GM18526 (cell line): ENCODE results near the gene DENND5B.

ENCODE experiments used
- POLR2A ChIP-seq: IDR thresholded peaks from 3 replicates; pipeline ENCODE4 v1.6.1; 2011; ENCODE audit not compliant: insufficient read length; ENCODE audit errors: extremely low read depth

DENND5B gene

DNA sequence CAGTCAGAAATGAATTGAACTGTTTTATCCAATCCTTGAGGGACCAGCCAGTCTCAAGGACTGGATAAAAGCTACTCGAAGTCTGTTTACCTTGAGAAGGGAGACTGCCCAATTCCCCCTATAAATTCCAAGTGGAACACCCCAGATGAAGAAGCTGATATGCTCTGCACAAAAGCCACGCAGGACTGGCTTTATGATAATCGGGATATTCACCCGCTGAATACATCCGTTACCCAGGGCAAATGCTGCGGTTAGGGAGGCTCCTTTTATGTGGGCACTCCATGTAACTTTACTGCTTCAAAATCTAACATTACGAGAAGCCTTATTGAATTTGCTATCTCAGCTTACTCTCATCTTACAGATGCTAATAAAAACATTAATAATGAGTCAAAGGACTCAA, 119.1 kb downstream of the DENND5B start:
- TF ChIP-seq POLR2A = no peak

DNA sequence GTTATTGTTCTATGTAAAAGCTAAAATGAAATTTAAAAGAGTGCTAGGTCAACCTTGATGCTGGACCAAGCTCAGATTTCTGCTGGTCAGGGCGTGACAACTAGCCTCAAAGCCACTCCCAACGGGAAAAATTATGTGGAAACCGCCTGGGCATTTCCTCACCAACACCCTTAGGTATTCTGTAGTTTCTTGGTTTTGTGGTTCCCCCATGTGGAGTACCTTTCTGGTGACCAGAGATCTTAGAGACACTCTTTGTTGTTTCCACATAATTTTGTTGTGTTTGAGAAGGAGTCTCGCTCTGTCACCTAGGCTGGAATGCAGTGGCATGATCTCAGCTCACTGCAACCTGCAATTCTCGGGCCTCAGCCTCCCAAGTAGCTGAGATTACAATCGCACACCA, 119.9 kb downstream of the DENND5B start:
- TF ChIP-seq POLR2A = no peak

DNA sequence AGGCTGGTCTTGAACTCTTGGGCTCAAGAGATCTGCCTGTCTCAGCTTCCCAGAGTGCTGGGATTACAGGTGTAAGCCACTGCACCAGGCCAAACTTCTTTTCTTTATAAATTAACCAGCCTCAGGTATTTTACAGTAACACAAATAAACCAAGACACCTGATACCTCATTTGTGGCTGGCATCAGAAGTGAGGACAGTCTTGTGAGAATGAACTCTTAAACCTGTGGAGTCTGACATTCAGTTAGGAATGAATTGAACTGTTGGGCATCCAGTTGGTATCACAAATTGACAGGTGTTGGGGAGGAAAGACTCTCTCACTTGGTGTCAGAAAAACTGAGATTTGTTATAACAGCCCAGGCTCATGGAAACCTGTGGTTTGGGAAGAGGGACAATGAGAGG, 120.5 kb downstream of the DENND5B start:
- TF ChIP-seq POLR2A = no peak

DNA sequence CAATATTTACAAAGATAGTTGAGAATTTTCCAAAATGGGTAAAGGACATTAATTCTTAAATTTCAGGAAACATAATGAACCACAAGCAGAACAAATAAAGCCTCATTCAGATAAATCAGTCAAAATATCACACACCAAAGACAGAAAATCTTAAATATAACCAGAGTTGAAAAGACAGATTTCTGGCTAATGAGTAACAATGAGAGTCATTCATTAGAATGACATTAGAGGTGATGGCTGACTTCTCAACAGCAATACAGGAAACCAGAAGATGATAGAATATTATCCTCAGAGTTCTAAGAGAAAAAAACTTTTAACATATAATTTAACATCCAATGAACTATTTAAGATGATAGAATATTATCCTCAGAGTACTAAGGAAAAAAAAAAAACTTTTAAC, 124.2 kb downstream of the DENND5B start:
- no peak for TF ChIP-seq POLR2A

DNA sequence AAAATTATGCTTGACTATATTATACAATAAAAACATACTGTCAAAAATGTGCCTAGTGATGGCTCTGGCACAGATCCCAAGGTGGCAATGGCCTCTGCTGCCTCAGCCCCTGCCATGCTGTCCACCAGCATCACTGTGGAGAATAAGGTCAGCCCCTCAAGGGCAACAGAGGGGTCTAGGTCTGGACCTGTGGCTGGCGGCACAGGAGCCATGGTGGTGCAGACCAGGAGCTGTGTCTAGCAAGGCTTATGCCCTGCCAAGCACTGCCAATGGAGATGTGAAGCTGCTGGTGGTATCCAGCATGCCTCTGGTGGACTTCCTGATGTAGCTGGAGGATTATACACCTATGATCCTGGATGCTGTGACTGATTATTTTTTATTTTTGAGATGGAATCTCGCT, 125.9 kb downstream of the DENND5B start:
- no peak for TF ChIP-seq POLR2A

DNA sequence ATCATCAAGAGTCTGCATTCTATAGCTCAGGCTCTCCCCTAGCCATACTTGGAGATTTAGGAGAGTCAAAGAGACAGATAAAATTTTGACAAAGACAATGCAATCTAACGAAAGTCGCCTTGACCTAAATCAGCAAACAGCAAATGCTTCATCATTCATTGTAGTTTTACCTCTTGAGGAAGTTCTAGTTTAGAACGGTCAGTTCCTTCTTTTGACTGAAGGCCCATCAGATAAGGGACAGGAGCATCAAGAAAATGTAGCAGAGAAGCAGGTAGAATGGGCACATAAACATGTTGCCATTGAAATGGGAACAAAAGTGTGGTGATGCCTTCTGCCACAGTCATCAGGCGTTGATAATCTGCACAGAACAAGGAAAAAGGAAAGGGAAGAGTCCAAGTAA, 130.9 kb downstream of the DENND5B start:
- TF ChIP-seq POLR2A = no peak

DNA sequence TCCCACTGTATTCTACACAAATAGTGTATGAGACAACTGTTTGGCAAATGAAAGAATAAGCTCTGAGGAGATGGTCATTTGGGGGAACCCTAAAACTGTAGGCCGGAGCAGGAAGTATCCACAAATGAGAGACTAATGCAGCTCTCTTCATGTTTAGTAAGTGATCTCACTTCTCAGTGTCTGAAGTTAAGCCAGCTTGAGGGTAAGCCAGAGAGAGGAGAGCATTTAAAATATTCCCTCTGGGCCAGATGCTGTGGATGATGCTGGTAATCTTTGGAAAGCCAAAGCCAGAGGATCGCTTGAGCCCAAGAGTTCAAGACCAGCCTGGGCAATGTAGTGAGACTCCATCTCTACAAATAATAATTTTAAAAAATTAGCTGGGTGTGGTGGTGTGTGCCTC, 134.4 kb downstream of the DENND5B start:
- TF ChIP-seq POLR2A = no peak

DNA sequence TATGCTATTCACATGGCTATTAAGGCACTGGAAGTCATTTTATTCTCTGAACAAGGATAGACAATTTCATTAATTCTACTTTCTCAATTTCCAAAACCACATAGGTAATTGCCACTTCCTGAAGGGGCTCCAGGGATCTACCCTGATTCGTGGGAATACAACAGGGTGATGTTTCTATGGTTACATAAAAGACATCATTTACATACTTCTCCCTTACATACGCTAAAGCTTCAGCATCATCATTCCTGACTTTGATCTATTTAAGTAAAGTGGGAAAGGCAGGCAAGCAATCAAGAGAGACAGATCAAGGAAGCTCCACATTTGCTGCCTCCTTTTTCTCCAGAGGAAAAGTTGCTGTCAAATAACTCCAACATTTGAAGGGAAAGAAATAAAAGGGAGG, 146.2 kb downstream of the DENND5B start:
- no peak for TF ChIP-seq POLR2A

DNA sequence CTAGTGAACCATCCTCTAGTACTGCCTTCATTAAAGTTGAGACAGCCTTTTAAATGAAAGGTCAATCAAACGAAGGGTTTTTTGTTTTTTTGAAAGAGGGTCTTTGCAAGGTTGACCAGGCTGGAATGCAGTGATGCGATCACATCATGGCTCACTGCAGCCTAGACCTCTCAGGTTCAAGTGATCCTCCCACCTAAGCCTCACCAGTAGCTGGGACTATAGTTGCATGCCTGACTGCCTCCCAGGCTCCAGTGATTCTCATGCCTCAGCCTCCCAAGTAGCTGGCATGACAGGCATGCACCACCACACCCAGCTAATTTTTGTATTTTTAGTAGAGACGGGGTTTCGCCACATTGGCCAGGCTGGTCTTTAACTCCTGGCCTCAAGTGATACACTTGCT, 150.3 kb downstream of the DENND5B start:
- TF ChIP-seq POLR2A = no peak

DNA sequence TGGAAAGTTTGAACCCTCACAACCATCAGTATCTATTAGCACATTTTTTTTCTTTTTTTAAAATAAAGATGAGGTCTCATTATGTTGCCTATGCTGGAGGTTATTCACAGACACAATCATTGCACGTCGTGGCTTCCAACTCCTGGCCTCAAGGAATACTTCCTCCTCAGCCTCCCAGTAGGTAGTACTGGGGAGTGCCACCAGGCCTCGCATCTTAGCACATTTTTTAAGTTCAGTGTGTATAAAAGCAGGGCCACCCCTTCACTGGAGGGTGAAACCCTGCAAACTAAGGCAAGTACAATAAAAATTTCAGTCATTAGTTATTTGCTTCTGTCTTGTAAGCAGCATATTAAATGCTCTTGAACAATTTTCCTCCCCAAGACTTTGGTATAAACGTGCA, 150.8 kb downstream of the DENND5B start:
- TF ChIP-seq POLR2A = no peak

DNA sequence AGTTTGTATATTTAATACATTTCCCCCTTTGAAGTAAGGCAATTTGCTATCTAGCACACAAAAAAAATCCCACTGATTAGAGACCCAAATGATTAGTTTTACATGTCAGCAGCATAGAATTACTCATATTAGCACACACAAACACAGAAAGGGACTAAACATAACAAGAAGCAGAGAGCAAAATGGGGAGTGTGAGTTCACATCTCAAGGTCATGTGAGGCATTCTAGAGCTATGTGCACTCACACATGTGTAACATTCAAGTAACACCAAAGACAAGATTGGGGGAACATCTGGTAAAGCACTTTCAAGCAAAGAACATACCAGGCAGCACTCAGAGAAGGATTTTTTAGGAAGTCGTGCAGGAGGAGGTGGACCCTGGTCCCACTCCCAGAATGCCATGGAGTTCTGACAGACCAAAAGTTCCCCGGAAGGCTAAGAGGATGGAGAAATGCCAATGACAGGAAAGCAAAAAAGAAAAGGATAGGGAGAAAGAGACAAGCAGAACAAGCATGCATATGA, 159.2 kb downstream of the DENND5B start:
- TF ChIP-seq POLR2A = no peak

DNA sequence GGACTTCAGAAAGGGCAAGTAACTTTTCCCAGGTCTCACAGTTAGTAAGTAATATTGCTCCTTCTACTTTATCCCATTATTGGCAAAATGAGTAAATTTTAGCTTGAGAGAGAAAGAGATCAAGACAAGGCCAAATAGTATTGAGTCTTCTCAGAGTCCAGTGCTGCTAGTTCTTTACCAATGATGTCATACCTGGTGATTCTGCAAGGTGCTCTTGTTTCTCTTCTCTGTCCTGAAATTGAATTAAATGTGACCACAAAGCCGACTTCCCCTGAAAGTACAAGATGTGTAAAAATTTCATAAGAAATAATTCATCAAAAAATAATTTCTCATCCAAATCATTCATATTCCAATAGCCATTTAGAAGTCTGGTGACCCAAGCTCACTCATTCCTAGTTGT, 167.5 kb downstream of the DENND5B start:
- no peak for TF ChIP-seq POLR2A

DNA sequence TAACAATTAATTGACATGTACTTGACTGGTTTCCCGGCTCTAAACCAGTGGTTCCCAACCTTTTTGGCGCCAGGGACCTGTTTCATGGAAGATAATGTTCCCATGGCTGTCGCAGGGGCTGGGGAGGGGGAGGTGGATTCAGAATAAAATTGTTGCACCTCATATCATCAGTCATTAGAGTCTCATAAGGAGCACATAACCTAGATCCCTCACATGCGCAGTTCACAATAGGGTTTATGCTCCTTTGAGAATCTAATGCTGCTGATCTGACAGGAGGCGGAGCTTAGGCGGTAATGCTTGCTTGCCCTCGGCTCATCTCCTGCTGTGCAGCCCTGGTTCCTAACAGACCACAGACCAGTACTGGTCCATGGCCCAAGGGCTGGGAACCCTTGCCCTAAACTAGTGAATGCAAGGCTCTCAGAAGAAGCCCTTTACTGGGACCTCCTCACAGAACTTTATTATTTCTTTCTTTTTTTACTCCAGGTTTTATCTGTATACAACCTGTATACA, 178.6 kb downstream of the DENND5B start:
- TF ChIP-seq POLR2A = no peak

DNA sequence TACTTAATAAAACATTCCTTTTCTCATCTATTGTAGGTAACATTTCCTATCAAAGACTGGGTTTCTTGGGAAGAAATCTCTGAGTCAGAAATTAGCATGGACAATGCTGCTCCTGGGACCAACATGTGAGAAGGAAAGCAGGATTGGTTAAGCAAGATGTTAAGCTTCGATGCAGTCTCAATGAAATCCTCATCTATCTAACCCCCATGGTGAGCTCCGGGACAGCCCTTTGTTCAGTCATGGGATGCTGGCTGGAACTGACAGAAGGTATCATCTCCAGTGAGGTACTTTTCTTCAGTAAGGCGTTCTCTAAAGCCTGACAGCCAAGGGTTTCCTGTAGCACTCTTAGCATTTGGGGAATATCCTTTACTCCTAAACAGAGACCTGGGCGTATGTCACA, 182.2 kb downstream of the DENND5B start:
- no peak for TF ChIP-seq POLR2A

DNA sequence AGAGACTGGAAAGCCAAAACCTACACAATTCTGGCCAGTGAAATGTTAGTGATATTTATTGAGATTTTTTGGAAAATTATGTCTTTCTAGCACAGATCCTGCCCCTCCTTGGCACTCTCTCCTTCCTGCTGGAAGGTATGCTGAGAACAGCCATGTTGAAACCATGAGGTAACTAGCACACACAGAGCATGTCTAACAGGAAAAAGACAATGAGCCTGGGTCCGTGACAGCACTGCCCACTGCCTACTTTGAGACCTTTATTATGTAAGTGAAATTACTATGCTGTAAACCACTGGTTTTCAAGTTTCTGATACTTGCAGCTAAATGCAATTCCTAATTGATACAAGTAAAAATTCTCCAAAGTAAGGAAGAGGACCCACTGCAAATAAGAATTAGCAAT, 183.4 kb downstream of the DENND5B start:
- TF ChIP-seq POLR2A = no peak

DNA sequence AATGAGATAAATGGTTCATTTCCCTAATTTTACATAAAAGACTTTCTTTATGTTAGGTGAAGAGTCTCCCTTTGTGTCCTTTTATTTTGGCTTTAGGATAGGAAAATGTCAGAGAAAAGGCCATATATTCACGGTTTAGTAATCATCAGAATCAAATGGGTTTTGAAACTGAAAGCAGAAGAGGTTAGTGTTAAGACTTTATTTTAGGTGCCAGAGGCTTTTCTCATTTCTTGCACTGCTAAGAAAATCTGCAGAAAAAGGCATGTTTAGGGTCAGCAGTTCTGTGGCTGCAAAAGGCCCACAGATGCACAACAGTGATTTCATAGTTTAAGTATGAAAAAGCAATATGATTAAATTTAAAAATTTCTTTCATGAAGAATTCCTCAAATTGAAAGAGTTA, 184.6 kb downstream of the DENND5B start:
- no peak for TF ChIP-seq POLR2A

DNA sequence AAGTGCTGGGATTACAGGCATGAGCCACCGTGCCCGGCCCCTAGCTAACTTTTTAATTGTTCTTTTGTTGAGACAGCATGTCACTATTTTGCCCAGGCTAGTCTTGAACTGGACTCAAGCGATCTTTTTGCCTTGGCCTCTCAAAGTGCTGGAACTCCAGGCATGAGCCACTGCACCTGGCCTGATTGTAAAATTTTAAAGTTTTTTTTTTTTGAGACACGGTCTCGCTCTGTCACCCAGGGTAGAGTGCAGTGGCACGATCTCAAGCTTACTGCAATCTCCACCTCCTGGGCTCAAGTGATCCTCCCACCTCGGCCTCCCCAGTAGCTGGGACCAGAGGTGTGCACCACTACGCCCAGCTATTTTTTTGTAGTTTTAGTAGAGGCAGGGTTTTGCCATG, 185.9 kb downstream of the DENND5B start:
- no peak for TF ChIP-seq POLR2A
